Measurements from ENCODE around the gene CPZ.

GRCh38 chr4:8553991-8554405, 38.6 kb upstream of the CPZ start:
- TF ChIP-seq CTCF (IDR thresholded peaks at IDR 0.05) (no peak), POLR2AphosphoS5 (IDR thresholded peaks at IDR 0.05) (no peak), POLR2A (IDR thresholded peaks at IDR 0.05) (no peak), EP300 (IDR thresholded peaks at IDR 0.05) (no peak)

Data from suprapubic skin (tissue), 4 donors.